Prostate gland (tissue), 2 donors: ENCODE results near the gene RPN1.

ENCODE experiments used
- POLR2A ChIP-seq: fragments of 450-650 bp; IDR thresholded peaks from one replicate; pipeline ENCODE4 v1.6.1; 2016; ENCODE audit warnings: antibody characterized with exemption, mild to moderate bottlenecking
- POLR2AphosphoS5 ChIP-seq: sonication (generic); formaldehyde crosslinking; IDR thresholded peaks from one replicate; pipeline ENCODE4 v1.6.1; 2017; ENCODE audit warnings: antibody characterized with exemption
- TF ChIP-seq, protein P1 (sequence below), 4 experiments: fragments of 200-600 bp in 2 of 4; fragments of 450-650 bp in 2 of 4; sonication (generic) in 2 of 4; IDR thresholded peaks; 1 replicate in 3 of 4; 2 replicates in 1 of 4; pipeline ENCODE4 v1.5.1; 2016 to 2019; ENCODE audit warnings: antibody characterized with exemption in 4 of 4, mild to moderate bottlenecking in 2 of 4, moderate library complexity in 2 of 4

DNA sequence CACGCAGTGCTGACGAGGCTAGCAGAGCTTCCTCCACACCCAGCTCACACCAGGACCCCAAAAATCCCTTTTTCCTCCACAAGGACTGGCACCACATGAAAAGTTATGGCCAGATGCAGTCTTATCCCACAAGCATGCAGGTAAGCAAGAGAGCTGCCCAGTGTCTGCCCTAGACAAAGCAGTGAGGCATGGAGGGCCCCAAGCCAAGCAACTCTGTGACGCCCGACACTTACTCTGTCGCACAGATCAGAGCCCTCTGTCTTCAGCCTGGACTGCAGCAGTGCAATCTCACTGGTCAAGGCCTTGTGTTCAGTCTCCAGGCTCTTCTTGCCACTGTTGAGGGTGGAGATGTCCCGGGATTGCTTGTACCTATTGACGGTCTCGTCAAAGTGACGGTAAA, 28.7 kb downstream of the RPN1 start:
- TF ChIP-seq, protein P1, sequence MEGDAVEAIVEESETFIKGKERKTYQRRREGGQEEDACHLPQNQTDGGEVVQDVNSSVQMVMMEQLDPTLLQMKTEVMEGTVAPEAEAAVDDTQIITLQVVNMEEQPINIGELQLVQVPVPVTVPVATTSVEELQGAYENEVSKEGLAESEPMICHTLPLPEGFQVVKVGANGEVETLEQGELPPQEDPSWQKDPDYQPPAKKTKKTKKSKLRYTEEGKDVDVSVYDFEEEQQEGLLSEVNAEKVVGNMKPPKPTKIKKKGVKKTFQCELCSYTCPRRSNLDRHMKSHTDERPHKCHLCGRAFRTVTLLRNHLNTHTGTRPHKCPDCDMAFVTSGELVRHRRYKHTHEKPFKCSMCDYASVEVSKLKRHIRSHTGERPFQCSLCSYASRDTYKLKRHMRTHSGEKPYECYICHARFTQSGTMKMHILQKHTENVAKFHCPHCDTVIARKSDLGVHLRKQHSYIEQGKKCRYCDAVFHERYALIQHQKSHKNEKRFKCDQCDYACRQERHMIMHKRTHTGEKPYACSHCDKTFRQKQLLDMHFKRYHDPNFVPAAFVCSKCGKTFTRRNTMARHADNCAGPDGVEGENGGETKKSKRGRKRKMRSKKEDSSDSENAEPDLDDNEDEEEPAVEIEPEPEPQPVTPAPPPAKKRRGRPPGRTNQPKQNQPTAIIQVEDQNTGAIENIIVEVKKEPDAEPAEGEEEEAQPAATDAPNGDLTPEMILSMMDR (IDR thresholded peaks at IDR 0.05), result no peak
- no peak for TF ChIP-seq POLR2AphosphoS5
- no peak for TF ChIP-seq POLR2A
